Heart left ventricle (tissue), 16 donors: ENCODE results near the gene PPP4R2. TPM values are rescaled to one million over a fixed set of nuclear protein-coding genes. Genes with fewer than 3 reads are reported as not detected.

Experiments used
- ATAC-seq, 4 donors: fragments of 200-7000 bp; cut with Tn5 transposase; one replicate each; pipeline ENCODE4 v1.9.1; 2020 to 2022; ENCODE audit warnings: moderate library complexity in 4 of 4, mild to moderate bottlenecking in 3 of 4, moderate number of reproducible peaks in 1 of 4
- DNase-seq, 5 donors: peaks; one replicate each; pipeline ENCODE4 v3.0.0-alpha.2; 2020
- H3K27ac ChIP-seq, 12 donors: fragments of 200-600 bp; sonication (generic) in 4 of 12; one replicate each; pipeline versions ENCODE4 v1.5.0 to v1.8.0; 2016 to 2022; ENCODE audit warnings: mild to moderate bottlenecking in 2 of 12
- H3K27me3 ChIP-seq, 9 donors: fragments of 200-600 bp; sonication (generic) in 2 of 9; one replicate each; pipeline versions ENCODE4 v1.5.1 to v1.8.0; 2016 to 2022; ENCODE audit warnings: mild to moderate bottlenecking in 3 of 9
- H3K36me3 ChIP-seq, 9 donors: fragments of 200-600 bp; sonication (generic) in 2 of 9; one replicate each; pipeline versions ENCODE4 v1.5.0 to v1.8.0; 2018 to 2022; ENCODE audit warnings: mild to moderate bottlenecking in 2 of 9
- H3K4me1 ChIP-seq, 12 donors: fragments of 200-600 bp; sonication (generic) in 4 of 12; one replicate each; pipeline versions ENCODE4 v1.5.0 to v1.8.0; 2016 to 2022; ENCODE audit warnings: mild to moderate bottlenecking in 3 of 12
- H3K4me3 ChIP-seq, 12 donors: fragments of 200-600 bp; sonication (generic) in 4 of 12; one replicate each; pipeline versions ENCODE4 v1.5.0 to v1.8.0; 2017 to 2022; ENCODE audit warnings: mild to moderate bottlenecking in 9 of 12, moderate library complexity in 4 of 12
- H3K9me3 ChIP-seq, 12 donors: fragments of 200-600 bp; sonication (generic) in 4 of 12; one replicate each; pipeline versions ENCODE4 v1.5.0 to v1.8.0; 2016 to 2022; ENCODE audit warnings: mild to moderate bottlenecking in 1 of 12
- CTCF ChIP-seq, 12 donors: fragments of 200-600 bp; sonication (generic) in 4 of 12; IDR thresholded peaks; one replicate each; pipeline versions ENCODE4 v1.5.0 to v1.8.0; 2018 to 2022; ENCODE audit warnings: antibody characterized with exemption in 12 of 12, mild to moderate bottlenecking in 5 of 12
- POLR2A ChIP-seq, 2 donors: fragments of 450-650 bp; IDR thresholded peaks; one replicate each; pipeline ENCODE4 v1.6.1; 2017; ENCODE audit warnings: antibody characterized with exemption in 2 of 2, mild to moderate bottlenecking in 2 of 2, moderate library complexity in 2 of 2
- whole genome bisulfite sequencing, 4 donors: extraction: QIAGEN DNeasy Blood & Tissue Kit in 2 of 4; methylation state at CpG; one replicate each; pipeline versions ENCODE4 v1.1.5 to v1.1.7; 2013 to 2018; 5-methylcytosine and 5-hydroxymethylcytosine counted together
- intact Hi-C, 10 donors: fragments of 100-400 bp; cut with DNase I; formaldehyde crosslinking; loops; one replicate each; pipeline versions ENCODE4 v1.11.1 to v1.14.2; 2022
- polyA plus RNA-seq, 2 donors: library from polyadenylated mRNA; stranded (reverse); fragments of 200-250 nt; gene quantifications; one replicate each; pipeline ENCODE4 v1.2.3, GENCODE V29; 2013
- total RNA-seq, 9 donors: library from RNA; depleted of rRNA in 2 of 9; stranded (reverse); fragments of >200 nt in 2 of 9; fragmentation: NEBNext Ultra II Directional in 3 of 9; extraction: Animal tissue kit (Norgen Biotek cat#: 25700) in 3 of 9; gene quantifications; one replicate each; pipeline versions ENCODE4 v1.1.0 to v1.2.4, GENCODE V29; 2016 to 2023
- donor health status: ischemic (EF 13 %, LVEDD 7.1; RV severe dilation, severe dysfunction).
- donor health status: healthy with polysubstance abuse.
- donor health status: DM: no; HTN: yes; CAD: no.
- donor health status: DM: no; HTN: no; CAD: no.
- donor health status: ischemic (EF 25% LVEDD 6.9; RV normal size, moderate dysfunction).
- donor health status: ischemic (EF 25% LVEDD 5.7; RV mildly dilated, moderate dysfunction).
- donor health status: healthy.
- donor health status: DM: yes; HTN: yes; CAD: no.
- donor health status: ischemic (EF 35%, LVEDD 5.7; RV mildly dilated, moderate dysfunction).
- donor health status: nonischemic (EF 11% LVEDD 7.7; RV severe dilation, severe dysfunction).
- donor health status: DM: yes; HTN: yes; CAD: no.
- donor health status: PGD.
- donor health status: ischemic (EF 29% LVEDD 5.4; RV normal size, mild dysfunction).
- donor health status: nonischemic (EF 23%, LVEDD 6.1; RV moderate dilation, normal function).

The PPP4R2 gene
- total and polyA plus RNA-seq, 11 donors, result 17.0 to 69.7 (median 48.1) TPM

DNA sequence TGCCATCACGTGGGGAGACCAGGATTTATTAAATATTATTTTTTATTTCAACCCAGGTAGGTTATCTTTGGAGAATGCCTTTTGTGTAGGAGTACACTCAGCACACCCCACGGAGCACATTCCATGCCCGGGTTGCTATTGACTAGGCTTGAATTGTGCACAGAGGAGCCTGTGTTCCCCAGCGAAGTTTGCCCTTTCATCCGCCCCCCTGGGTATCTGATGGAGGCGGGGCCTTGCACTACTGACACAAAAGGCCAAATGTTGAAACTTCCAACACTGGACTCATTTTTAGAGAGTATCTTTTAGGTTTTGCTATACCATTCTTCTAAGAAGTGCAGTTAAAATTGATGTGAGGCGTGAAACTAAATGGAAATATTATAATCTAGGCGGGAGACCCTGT lies 39.3 kb upstream of the PPP4R2 start:
- TF ChIP-seq POLR2A (IDR thresholded peaks at IDR 0.05) (no peak), CTCF (IDR thresholded peaks at IDR 0.05) (no peak)
- H3K27ac ChIP-seq, result peak overlapping the region in 10 of 12 donors; percentile 2 to 86 (median 41)
- no peaks in the 10 kb centered on the region for H3K27me3 ChIP-seq
- DNase-seq (peak in 1 of 5 donors; percentile 32), ATAC-seq (peak; percentile 24 to 59 (median 32))
- peaks cover 0 to 17% (median 0%) of the 10 kb centered on the region in 9 donors for H3K36me3 ChIP-seq
- no peak overlapping the region for H3K4me3 ChIP-seq
- H3K9me3 ChIP-seq, result no peaks in the 10 kb centered on the region
- intact Hi-C loops, result loop anchor here in 1 of 10 donors (5.0 kb wide), 1 partner anchor 105 kb away; the partner anchor contains the start of gene EBLN2
- H3K4me1 ChIP-seq, result peaks cover 0 to 47% (median 14%) of the 10 kb centered on the region in 12 donors
- WGBS, 4 donors, result 59 to 65% (median 60%) methylated on average over 8 of the region's 8 CpGs

GRCh38 chr3:72959336-72959735 lies 37.3 kb upstream of the PPP4R2 start:
- TF ChIP-seq POLR2A (IDR thresholded peaks at IDR 0.05), result no peak
- no peak for TF ChIP-seq CTCF (IDR thresholded peaks at IDR 0.05)
- no peak overlapping the region for H3K4me3 ChIP-seq
- 88 to 92% (median 90%) methylated on average over 5 of the region's 5 CpGs for WGBS, 4 donors
- no peaks in the 10 kb centered on the region for H3K27me3 ChIP-seq
- H3K27ac ChIP-seq, result peak overlapping the region in 8 of 12 donors; percentile 75 to 92 (median 84)
- H3K4me1 ChIP-seq, result peaks cover 0 to 51% (median 15%) of the 10 kb centered on the region in 12 donors
- intact Hi-C loops, result loop anchor here in 1 of 10 donors (5.0 kb wide), 1 partner anchor 103 kb away; the partner anchor contains the start of gene EBLN2
- H3K9me3 ChIP-seq, result no peaks in the 10 kb centered on the region
- ATAC-seq, result no peak
- H3K36me3 ChIP-seq, result peaks cover 0 to 17% (median 0%) of the 10 kb centered on the region in 9 donors
- DNase-seq, result no peak

DNA sequence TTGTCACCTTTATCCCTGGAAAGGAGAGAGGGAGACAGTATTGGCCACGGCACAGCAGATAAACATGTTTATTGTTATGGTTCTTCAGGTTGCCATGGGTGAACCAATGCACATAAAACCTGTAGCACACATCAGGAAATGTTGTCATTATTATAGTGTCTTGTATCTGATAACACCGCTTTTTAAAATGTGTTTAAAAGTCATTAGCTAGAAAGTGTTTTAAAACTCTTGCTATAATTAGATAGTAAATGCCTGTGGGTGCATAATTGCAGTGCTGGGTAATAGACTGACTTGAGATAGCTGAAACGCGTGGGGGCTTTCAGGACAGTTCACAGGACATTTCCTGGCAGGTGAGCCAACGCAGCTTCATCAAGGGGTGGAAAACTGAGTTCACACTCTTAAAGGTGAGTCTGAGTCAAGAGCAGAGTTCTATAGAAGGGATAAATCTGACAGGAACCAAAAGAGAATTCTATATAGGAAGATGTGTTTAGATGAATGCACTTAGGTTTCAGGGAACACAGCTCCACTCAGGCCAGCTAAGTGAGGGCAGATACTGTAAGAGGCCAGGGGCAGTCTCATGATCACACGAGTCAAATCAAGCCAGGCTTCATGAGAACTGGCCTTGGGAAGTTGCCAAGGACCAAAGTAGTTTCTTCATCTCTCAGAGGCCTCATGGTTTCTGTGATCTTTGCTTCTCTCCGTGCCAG lies 35.6 kb upstream of the PPP4R2 start:
- Histone ChIP-seq H3K36me3 (peaks cover 0 to 13% (median 0%) of the 10 kb centered on the region in 9 donors), H3K4me3 (no peak overlapping the region), H3K27ac (peak overlapping the region; percentile 60 to 92 (median 84)), H3K4me1 (peaks cover 0 to 53% (median 15%) of the 10 kb centered on the region in 12 donors), H3K9me3 (no peaks in the 10 kb centered on the region), H3K27me3 (no peaks in the 10 kb centered on the region)
- no peak for TF ChIP-seq CTCF (IDR thresholded peaks at IDR 0.05)
- TF ChIP-seq POLR2A (IDR thresholded peaks at IDR 0.05), result no peak
- 30 to 33% (median 31%) methylated on average over 7 of the region's 7 CpGs for WGBS, 4 donors
- ATAC-seq, result peak; percentile 83 to 92 (median 88)
- DNase-seq, result peak in 4 of 5 donors; percentile 62 to 80 (median 72)
- intact Hi-C loops, result loop anchor here in 3 of 10 donors (2.0 to 5.0 kb wide), 2 partner anchors 36 kb away; partner anchors contain the start of gene PPP4R2 (in 3 of the 3)

DNA sequence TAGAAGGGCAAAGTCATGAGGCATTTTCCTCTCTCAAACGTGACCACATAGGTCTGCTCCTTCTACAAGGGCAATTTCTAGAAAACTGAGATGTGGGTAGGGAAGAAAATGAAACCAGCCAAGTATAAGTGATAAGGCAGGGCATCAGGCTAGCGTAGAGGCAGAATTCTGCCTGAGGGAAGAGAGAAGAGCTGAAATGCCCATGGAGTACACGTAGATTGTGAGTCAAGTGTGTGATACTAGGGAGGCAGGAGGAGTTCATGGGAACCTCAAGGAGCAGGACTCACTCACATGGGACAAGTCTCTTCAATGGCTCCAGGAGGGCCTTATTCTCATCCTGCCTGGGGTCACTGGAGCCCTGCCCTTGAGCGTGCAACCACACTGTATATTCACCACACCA lies 34.9 kb upstream of the PPP4R2 start:
- H3K36me3 ChIP-seq, result peaks cover 0 to 13% (median 0%) of the 10 kb centered on the region in 9 donors
- H3K4me3 ChIP-seq, result no peak overlapping the region
- no peak for TF ChIP-seq CTCF (IDR thresholded peaks at IDR 0.05)
- no peak for TF ChIP-seq POLR2A (IDR thresholded peaks at IDR 0.05)
- intact Hi-C loops, result loop anchor here in 3 of 10 donors (2.0 to 5.0 kb wide), 2 partner anchors 35 to 36 kb away; partner anchors contain the start of gene PPP4R2 (in 3 of the 3)
- H3K4me1 ChIP-seq, result peaks cover 0 to 53% (median 15%) of the 10 kb centered on the region in 12 donors
- H3K27ac ChIP-seq, result peak overlapping the region; percentile 60 to 92 (median 84)
- ATAC-seq, result peak in 3 of 4 donors; percentile 5 to 25 (median 14)
- WGBS, 4 donors, result 45 to 76% (median 57%) methylated on average over 4 of the region's 4 CpGs
- H3K27me3 ChIP-seq, result no peaks in the 10 kb centered on the region
- no peaks in the 10 kb centered on the region for H3K9me3 ChIP-seq
- DNase-seq, result no peak
